HG03558 (cell line): Measurements from ENCODE around the gene RAMP3.

Experiments used
- ATAC-seq: cut with Tn5 transposase; IDR thresholded peaks from one replicate; pipeline ENCODE4 v1.9.1; 2021; ENCODE audit warnings: moderate number of reproducible peaks; ENCODE audit not compliant: unreplicated experiment; ENCODE audit errors: extremely low read depth

RAMP3 gene

GRCh38 chr7:45216622-45217165 lies 59.1 kb downstream of the RAMP3 start:
- no peak for ATAC-seq

- ATAC-seq, result no peak
Measured at GRCh38 chr7:45217358-45217757, 59.8 kb downstream of the RAMP3 start.

GRCh38 chr7:45219130-45219529 lies 61.5 kb downstream of the RAMP3 start:
- no peak for ATAC-seq

GRCh38 chr7:45219801-45220435 lies 62.3 kb downstream of the RAMP3 start:
- ATAC-seq, result no peak

- ATAC-seq, result no peak
Measured at GRCh38 chr7:45220846-45221618, 63.4 kb downstream of the RAMP3 start.

- no peak for ATAC-seq
Measured at GRCh38 chr7:45221896-45222604, 64.5 kb downstream of the RAMP3 start.

GRCh38 chr7:45223078-45223477 lies 65.5 kb downstream of the RAMP3 start:
- ATAC-seq, result no peak

- ATAC-seq, result no peak
Measured at GRCh38 chr7:45223728-45224630, 66.4 kb downstream of the RAMP3 start.

GRCh38 chr7:45224832-45225231 lies 67.2 kb downstream of the RAMP3 start:
- ATAC-seq, result no peak

GRCh38 chr7:45225311-45225947 lies 67.8 kb downstream of the RAMP3 start:
- no peak for ATAC-seq

GRCh38 chr7:45225948-45226335 lies 68.4 kb downstream of the RAMP3 start:
- ATAC-seq, result no peak

GRCh38 chr7:45229156-45229920 lies 71.7 kb downstream of the RAMP3 start:
- no peak for ATAC-seq

- ATAC-seq, result no peak
Measured at GRCh38 chr7:45230083-45230482, 72.5 kb downstream of the RAMP3 start.

GRCh38 chr7:45230611-45231165 lies 73.1 kb downstream of the RAMP3 start:
- no peak for ATAC-seq

GRCh38 chr7:45233249-45233775 lies 75.7 kb downstream of the RAMP3 start:
- ATAC-seq, result no peak
